HCT116 (cell line): ENCODE data around the gene RPS6KL1. TPM values are rescaled to one million over a fixed set of nuclear protein-coding genes. Genes with fewer than 3 reads are reported as not detected.

Source experiments
- ATAC-seq: fragments of 200-7000 bp; cut with Tn5 transposase; 2 replicates; pipeline ENCODE4 v1.9.1; 2020; ENCODE audit warnings: mild to moderate bottlenecking, moderate library complexity
- BruUV-seq: library from RNA; stranded (reverse); fragments of 400-500 nt; replicated peaks from 2 replicates; lab custom pipeline; 2021; lab: Mats Ljungman, UMichigan
- CTCF ChIA-PET: fragments of 300-600 bp; sonication (Branson Sonifier 250); formaldehyde crosslinking; loops from one replicate; lab custom pipeline; 2021; ENCODE audit warnings: antibody characterized with exemption; lab: Charles Lee
- POLR2A ChIA-PET: fragments of 300-600, 350-600 bp; sonication (Branson Sonifier 250); formaldehyde crosslinking; loops from one replicate; lab custom pipeline; 2021; ENCODE audit warnings: antibody characterized with exemption; lab: Charles Lee
- RAD21 ChIA-PET, 2 experiments: fragments of 300-600 bp; sonication (Branson Sonifier 250); formaldehyde crosslinking; loops; one replicate each; lab custom pipeline; 2023; ENCODE audit warnings: low total read pairs in 2 of 2; ENCODE audit not compliant: uncharacterized antibody in 2 of 2, unreplicated experiment in 2 of 2, low non-redundant PET in 1 of 2; lab: Charles Lee
- DNase-seq: peaks from one replicate; pipeline ENCODE4 v3.0.0-alpha.2; 2010; ENCODE audit warnings: low read depth, low spot score
- H2AFZ ChIP-seq: fragments of 200-600 bp; shearing (Covaris generic), sonication (generic); 2 replicates; pipeline ENCODE4 v1.6.1; 2017; ENCODE audit warnings: low read depth, mixed run types, mixed read lengths, antibody characterized with exemption, low read length; ENCODE audit not compliant: poor library complexity, severe bottlenecking
- H3K27ac ChIP-seq: 2 replicates; pipeline ENCODE4 v1.5.1; 2012; ENCODE audit warnings: low read depth, low read length
- H3K27me3 ChIP-seq: fragments of 200-600 bp; sonication (generic); 2 replicates; pipeline ENCODE4 v1.6.1; 2016; ENCODE audit warnings: mixed run types, low read length, mixed read lengths; ENCODE audit not compliant: insufficient read depth
- H3K36me3 ChIP-seq, 2 experiments: fragments of 200-500 bp in 1 of 2; fragments of 200-600 bp in 1 of 2; sonication (Bioruptor generic) in 1 of 2; sonication (generic) in 1 of 2; 2 replicates each; pipeline versions ENCODE4 v1.5.1 to v1.6.1; 2014 to 2016; ENCODE audit warnings: low read length in 2 of 2, inconsistent platforms in 1 of 2, mixed read lengths in 1 of 2, mixed run types in 1 of 2; ENCODE audit not compliant: insufficient read depth in 2 of 2, control insufficient read depth in 1 of 2
- H3K4me1 ChIP-seq, 2 experiments: fragments of 200-600 bp in 1 of 2; sonication (generic) in 1 of 2; 2 replicates each; pipeline versions ENCODE4 v1.5.1 to v1.6.1; 2012 to 2017; ENCODE audit warnings: low read length in 2 of 2, inconsistent platforms in 1 of 2, mild to moderate bottlenecking in 1 of 2, mixed read lengths in 1 of 2, mixed run types in 1 of 2, moderate library complexity in 1 of 2; ENCODE audit not compliant: insufficient read depth in 2 of 2, control insufficient read depth in 1 of 2
- H3K4me2 ChIP-seq: fragments of 200-600 bp; sonication (generic); 2 replicates; pipeline ENCODE4 v1.6.1; 2017; ENCODE audit warnings: mixed run types, low read length, mixed read lengths
- H3K4me3 ChIP-seq, 2 experiments: fragments of 200-600 bp in 1 of 2; sonication (generic) in 1 of 2; replicated peaks in 1 of 2; 2 replicates each; pipeline ENCODE4 v1.5.1; 2011 to 2016; ENCODE audit warnings: low read length in 2 of 2, control low read depth in 1 of 2, low read depth in 1 of 2, mild to moderate bottlenecking in 1 of 2, mixed read lengths in 1 of 2, mixed run types in 1 of 2
- H3K79me2 ChIP-seq: fragments of 200-600 bp; sonication (generic); 2 replicates; pipeline ENCODE4 v1.6.1; 2017; ENCODE audit warnings: mild to moderate bottlenecking, mixed run types, low read length, moderate library complexity, mixed read lengths; ENCODE audit not compliant: insufficient read depth
- H3K9ac ChIP-seq: fragments of 200-600 bp; sonication (generic); 2 replicates; pipeline ENCODE4 v1.6.1; 2016; ENCODE audit warnings: low read length, mixed read lengths
- H3K9me2 ChIP-seq: fragments of 200-600 bp; sonication (generic), shearing (Covaris generic); 2 replicates; pipeline ENCODE4 v1.6.1; 2017; ENCODE audit warnings: mixed run types, mild to moderate bottlenecking, moderate library complexity; ENCODE audit not compliant: insufficient read depth
- H3K9me3 ChIP-seq, 2 experiments: fragments of 200-500 bp in 1 of 2; fragments of 200-600 bp in 1 of 2; sonication (Bioruptor generic) in 1 of 2; sonication (generic) in 1 of 2; 2 replicates each; pipeline ENCODE4 v1.6.1; 2014 to 2017; ENCODE audit warnings: low read length in 2 of 2, mixed read lengths in 2 of 2, inconsistent platforms in 1 of 2, low read depth in 1 of 2, mild to moderate bottlenecking in 1 of 2, mixed run types in 1 of 2, moderate library complexity in 1 of 2; ENCODE audit not compliant: control insufficient read depth in 1 of 2, insufficient read depth in 1 of 2
- H4K20me1 ChIP-seq: fragments of 200-600 bp; sonication (generic), shearing (Covaris generic); 2 replicates; pipeline ENCODE4 v1.6.1; 2017; ENCODE audit warnings: mixed run types, mild to moderate bottlenecking, moderate library complexity; ENCODE audit not compliant: insufficient read depth
- CEBPB ChIP-seq: IDR thresholded peaks from 2 replicates; pipeline ENCODE4 v1.6.1; 2012; ENCODE audit warnings: low read depth
- CTCF ChIP-seq, 3 experiments: fragments of 200-600 bp in 1 of 3; sonication (generic) in 1 of 3; IDR thresholded peaks in 2 of 3; conservative IDR thresholded peaks in 1 of 3; 2 replicates each; pipeline ENCODE4 v1.5.1; 2012 to 2017; ENCODE audit warnings: low read depth in 2 of 3, low read length in 2 of 3, antibody characterized with exemption in 1 of 3, borderline replicate concordance in 1 of 3, control low read depth in 1 of 3, mild to moderate bottlenecking in 1 of 3, mixed read lengths in 1 of 3, mixed run types in 1 of 3, moderate library complexity in 1 of 3; ENCODE audit not compliant: insufficient read depth in 1 of 3
- EGR1 ChIP-seq: IDR thresholded peaks from 2 replicates; pipeline ENCODE4 v1.6.1; 2012; ENCODE audit warnings: low read depth
- ELF1 ChIP-seq: IDR thresholded peaks from 2 replicates; pipeline ENCODE4 v1.6.1; 2012; ENCODE audit warnings: low read depth, borderline replicate concordance
- EZH2 ChIP-seq: fragments of 200-600 bp; sonication (generic); IDR thresholded peaks from 2 replicates; pipeline ENCODE4 v1.6.1; 2017; ENCODE audit warnings: antibody characterized with exemption, mixed run types
- EZH2phosphoT487 ChIP-seq: fragments of 200-600 bp; IDR thresholded peaks from 2 replicates; pipeline ENCODE4 v1.6.1; 2018; ENCODE audit warnings: antibody characterized with exemption, borderline replicate concordance
- FOSL1 ChIP-seq: IDR thresholded peaks from 2 replicates; pipeline ENCODE4 v1.6.1; 2012; ENCODE audit warnings: low read depth
- JUND ChIP-seq: IDR thresholded peaks from 2 replicates; pipeline ENCODE4 v1.6.1; 2012
- MAX ChIP-seq: IDR thresholded peaks from 2 replicates; pipeline ENCODE4 v1.6.1; 2012
- POLR2AphosphoS5 ChIP-seq: IDR thresholded peaks from 2 replicates; pipeline ENCODE4 v1.6.1; 2011; ENCODE audit warnings: mild to moderate bottlenecking, low read depth, low read length, moderate library complexity
- RAD21 ChIP-seq: IDR thresholded peaks from 2 replicates; pipeline ENCODE4 v1.6.1; 2012; ENCODE audit warnings: low read depth, mild to moderate bottlenecking
- REST ChIP-seq: IDR thresholded peaks from 2 replicates; pipeline ENCODE4 v1.6.1; 2012; ENCODE audit warnings: low read depth
- SIN3A ChIP-seq: IDR thresholded peaks from 2 replicates; pipeline ENCODE4 v1.6.1; 2012; ENCODE audit warnings: low read depth
- SP1 ChIP-seq: IDR thresholded peaks from 2 replicates; pipeline ENCODE4 v1.6.1; 2012; ENCODE audit warnings: low read depth
- SRF ChIP-seq: IDR thresholded peaks from 2 replicates; pipeline ENCODE4 v1.6.1; 2012; ENCODE audit warnings: low read depth
- TCF7L2 ChIP-seq: IDR thresholded peaks from 2 replicates; pipeline ENCODE4 v1.7.0; 2011; ENCODE audit warnings: borderline replicate concordance, inconsistent platforms; ENCODE audit not compliant: insufficient read depth, insufficient read length; ENCODE audit errors: extremely low read depth
- YY1 ChIP-seq: IDR thresholded peaks from 2 replicates; pipeline ENCODE4 v1.6.1; 2011; ENCODE audit warnings: low read length, low read depth, moderate library complexity, mild to moderate bottlenecking; ENCODE audit not compliant: insufficient replicate concordance; ENCODE audit errors: extremely low read depth
- ZBTB33 ChIP-seq: IDR thresholded peaks from 2 replicates; pipeline ENCODE4 v1.6.1; 2011; ENCODE audit warnings: mild to moderate bottlenecking, low read length, moderate library complexity; ENCODE audit not compliant: insufficient replicate concordance; ENCODE audit errors: extremely low read depth
- ZFX ChIP-seq: fragments of 450-650 bp; IDR thresholded peaks from 2 replicates; pipeline ENCODE4 v1.6.1; 2017
- ZNF274 ChIP-seq: fragments of 200-500 bp; sonication (Bioruptor generic); IDR thresholded peaks from 2 replicates; pipeline ENCODE4 v1.6.1; 2014; ENCODE audit warnings: mild to moderate bottlenecking, low read depth, low read length, inconsistent platforms
- intact Hi-C: fragments of 100-400 bp; cut with micrococcal nuclease; formaldehyde crosslinking; loops from 2 replicates; pipeline ENCODE4 v1.10.0; 2022
- total RNA-seq: library from RNA; stranded (reverse); gene quantifications from one replicate; pipeline ENCODE4 v1.2.1, GENCODE V29; 2021; ENCODE audit not compliant: unreplicated experiment

The RPS6KL1 gene
- total RNA-seq, 1 experiment from 2014 or later, result 6.7 TPM

GRCh38 chr14:74927225-74927624, 4.2 kb upstream of the RPS6KL1 start:
- ChIA-PET CTCF (no interaction called here), RAD21 (no interaction called here), POLR2A (interaction anchor here (0.9 kb wide), 1 partner anchor 43 kb away, joined by 3 read pairs; no protein-coding TSS in a partner anchor)
- no peak for ATAC-seq
- TF ChIP-seq RAD21 (no peak), YY1 (no peak), MAX (no peak), ELF1 (no peak), SIN3A (no peak), SP1 (no peak), ZFX (no peak), ZBTB33 (no peak), POLR2AphosphoS5 (no peak), EGR1 (no peak), EZH2 (no peak), SRF (no peak), CTCF (IDR thresholded peaks at IDR 0.05 in 2 of 3, conservative IDR thresholded peaks at IDR 0.05 in 1 of 3; ENCODE audit: borderline replicate concordance in 1 of 3, insufficient read depth in 1 of 3, low read depth in 2 of 3, low read length in 2 of 3) (no peak), FOSL1 (no peak), EZH2phosphoT487 (no peak), JUND (no peak), REST (no peak), TCF7L2 (no peak), ZNF274 (no peak), CEBPB (no peak)
- Histone ChIP-seq H3K27ac (no peak overlapping the region), H3K9me2 (no peaks in the 10 kb centered on the region), H3K36me3 (no peaks in the 10 kb centered on the region), H3K27me3 (no peaks in the 10 kb centered on the region), H3K4me3 (no peak overlapping the region), H2AFZ (no peak overlapping the region), H3K4me1 (peaks cover 0 to 8% of the 10 kb centered on the region in 2 experiments; a peak in 2 of 4 replicates), H3K9me3 (no peaks in the 10 kb centered on the region), H3K9ac (no peak overlapping the region), H3K4me2 (no peak overlapping the region), H3K79me2 (no peaks in the 10 kb centered on the region), H4K20me1 (no peaks in the 10 kb centered on the region)
- intact Hi-C loops, result no loop called here
- DNase-seq, result no peak
- BruUV-seq, result no TSS peak
